PFSK-1 (cell line): ENCODE data around the gene OR4C45.

Experiments
- POLR2AphosphoS5 ChIP-seq: IDR thresholded peaks from 2 replicates; pipeline ENCODE4 v1.6.1; 2012; ENCODE audit warnings: low read depth, mild to moderate bottlenecking, control low read depth, low read length, moderate library complexity
- TAF1 ChIP-seq: IDR thresholded peaks from 2 replicates; pipeline ENCODE4 v1.6.1; 2012; ENCODE audit warnings: low read length, control low read depth, borderline replicate concordance; ENCODE audit not compliant: insufficient read depth

- TF ChIP-seq TAF1 (no peak), POLR2AphosphoS5 (no peak)
Observed at GRCh38 chr11:50074161-50074560, 41.5 kb downstream of the OR4C45 start.
